ENCODE results near the gene TXNDC8. TPM values are rescaled to one million over a fixed set of nuclear protein-coding genes. Genes with fewer than 3 reads are reported as not detected.

The TXNDC8 gene
- total RNA-seq, 4 donors from 2014 or later: not detected

DNA sequence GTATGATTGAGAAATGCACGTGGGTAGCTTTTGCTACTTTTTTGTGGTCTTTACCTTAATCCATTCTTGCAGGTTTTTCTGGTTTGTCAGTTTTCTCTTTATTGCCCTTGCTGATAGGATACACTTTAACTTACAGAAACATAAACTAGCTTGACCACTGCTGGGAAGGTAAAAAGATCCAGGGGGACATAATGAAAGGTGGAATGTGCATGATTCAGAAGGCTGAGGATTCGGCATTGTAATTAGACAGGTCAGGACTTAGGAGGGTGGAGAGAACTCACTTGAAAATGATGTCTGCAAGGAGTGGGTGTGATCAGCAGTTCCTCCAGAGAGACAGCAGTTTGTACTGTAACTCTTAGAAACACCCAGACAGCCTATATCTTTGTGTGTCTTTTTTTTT is 19.8 kb upstream of the TXNDC8 start:
- DNase-seq: no peak
- H3K4me1 ChIP-seq: no peaks in the 10 kb centered on the region
- no peaks in the 10 kb centered on the region for H3K36me3 ChIP-seq
- H3K4me3 ChIP-seq: no peak overlapping the region
- no peak overlapping the region for H3K27ac ChIP-seq
- H3K9me3 ChIP-seq: no peaks in the 10 kb centered on the region
- TF ChIP-seq, protein P1, sequence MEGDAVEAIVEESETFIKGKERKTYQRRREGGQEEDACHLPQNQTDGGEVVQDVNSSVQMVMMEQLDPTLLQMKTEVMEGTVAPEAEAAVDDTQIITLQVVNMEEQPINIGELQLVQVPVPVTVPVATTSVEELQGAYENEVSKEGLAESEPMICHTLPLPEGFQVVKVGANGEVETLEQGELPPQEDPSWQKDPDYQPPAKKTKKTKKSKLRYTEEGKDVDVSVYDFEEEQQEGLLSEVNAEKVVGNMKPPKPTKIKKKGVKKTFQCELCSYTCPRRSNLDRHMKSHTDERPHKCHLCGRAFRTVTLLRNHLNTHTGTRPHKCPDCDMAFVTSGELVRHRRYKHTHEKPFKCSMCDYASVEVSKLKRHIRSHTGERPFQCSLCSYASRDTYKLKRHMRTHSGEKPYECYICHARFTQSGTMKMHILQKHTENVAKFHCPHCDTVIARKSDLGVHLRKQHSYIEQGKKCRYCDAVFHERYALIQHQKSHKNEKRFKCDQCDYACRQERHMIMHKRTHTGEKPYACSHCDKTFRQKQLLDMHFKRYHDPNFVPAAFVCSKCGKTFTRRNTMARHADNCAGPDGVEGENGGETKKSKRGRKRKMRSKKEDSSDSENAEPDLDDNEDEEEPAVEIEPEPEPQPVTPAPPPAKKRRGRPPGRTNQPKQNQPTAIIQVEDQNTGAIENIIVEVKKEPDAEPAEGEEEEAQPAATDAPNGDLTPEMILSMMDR (IDR thresholded peaks at IDR 0.05): no peak
- no peak for TF ChIP-seq POLR2A (IDR thresholded peaks at IDR 0.05)
- no peaks in the 10 kb centered on the region for H3K27me3 ChIP-seq

DNA sequence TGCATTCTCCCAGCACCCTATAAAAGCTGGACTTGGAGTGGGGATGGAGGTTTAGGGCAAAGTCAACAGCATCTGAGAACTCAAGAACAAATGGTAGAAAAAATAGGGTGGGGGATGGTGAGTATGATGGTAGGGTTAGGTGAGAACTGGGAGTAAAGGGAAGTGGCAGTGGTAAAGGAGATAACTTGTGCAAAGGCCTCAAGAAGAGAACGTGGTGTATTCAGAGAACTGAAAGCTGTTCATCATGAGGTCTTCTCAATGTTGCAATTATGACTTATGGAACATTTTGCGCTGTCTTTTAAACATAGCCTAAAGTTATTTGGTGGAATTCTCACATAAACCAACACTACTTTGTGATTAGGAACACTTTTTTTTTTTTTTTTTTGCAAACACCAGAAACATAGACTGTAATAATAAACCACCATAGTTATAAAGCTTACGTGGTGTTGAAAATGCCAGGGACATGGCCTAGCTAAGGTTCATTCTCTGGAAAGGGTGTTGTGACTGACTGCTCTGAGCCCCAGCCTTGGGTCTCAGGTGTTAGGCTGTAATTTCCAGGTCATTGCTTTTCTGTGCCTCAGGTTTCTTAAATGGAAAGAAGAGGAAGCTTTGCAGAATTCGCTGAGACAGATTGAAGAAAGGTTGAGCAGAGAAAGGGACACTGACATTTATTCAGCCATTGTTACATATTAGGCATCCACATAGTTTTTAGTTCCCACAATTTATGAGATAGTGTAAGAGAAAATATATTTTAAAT is 19.2 kb upstream of the TXNDC8 start:
- no peaks in the 10 kb centered on the region for H3K36me3 ChIP-seq
- no peak overlapping the region for H3K4me3 ChIP-seq
- TF ChIP-seq, protein P1 (IDR thresholded peaks at IDR 0.05): no peak
- no peak for TF ChIP-seq POLR2A (IDR thresholded peaks at IDR 0.05)
- H3K9me3 ChIP-seq: no peaks in the 10 kb centered on the region
- H3K27me3 ChIP-seq: no peaks in the 10 kb centered on the region
- no peak for DNase-seq
- H3K4me1 ChIP-seq: no peaks in the 10 kb centered on the region
- no peak overlapping the region for H3K27ac ChIP-seq

DNA sequence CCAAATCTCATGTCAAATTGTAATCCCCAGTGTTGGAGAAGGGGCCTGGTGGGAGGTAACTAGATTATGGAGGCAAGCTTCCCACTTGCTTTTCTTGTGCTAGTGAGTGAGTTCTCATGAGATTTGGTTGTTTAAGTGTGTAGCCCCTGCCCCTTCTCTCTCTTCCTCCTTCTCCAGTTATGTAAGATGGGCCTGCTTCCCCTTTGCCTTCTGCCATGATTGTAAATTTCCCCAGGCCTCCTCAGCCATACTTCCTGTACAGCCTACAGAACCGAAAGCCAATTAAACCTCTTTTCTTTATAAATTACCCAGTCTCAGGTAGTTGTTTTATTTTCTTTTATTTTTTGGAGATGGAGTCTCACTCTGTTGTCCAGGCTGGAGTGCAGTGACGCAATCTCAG is 18.2 kb upstream of the TXNDC8 start:
- no peak overlapping the region for H3K27ac ChIP-seq
- DNase-seq: no peak
- H3K4me1 ChIP-seq: no peaks in the 10 kb centered on the region
- H3K9me3 ChIP-seq: no peaks in the 10 kb centered on the region
- H3K4me3 ChIP-seq: no peak overlapping the region
- H3K27me3 ChIP-seq: no peaks in the 10 kb centered on the region
- no peak for TF ChIP-seq POLR2A (IDR thresholded peaks at IDR 0.05)
- TF ChIP-seq, protein P1 (IDR thresholded peaks at IDR 0.05): no peak
- no peaks in the 10 kb centered on the region for H3K36me3 ChIP-seq

DNA sequence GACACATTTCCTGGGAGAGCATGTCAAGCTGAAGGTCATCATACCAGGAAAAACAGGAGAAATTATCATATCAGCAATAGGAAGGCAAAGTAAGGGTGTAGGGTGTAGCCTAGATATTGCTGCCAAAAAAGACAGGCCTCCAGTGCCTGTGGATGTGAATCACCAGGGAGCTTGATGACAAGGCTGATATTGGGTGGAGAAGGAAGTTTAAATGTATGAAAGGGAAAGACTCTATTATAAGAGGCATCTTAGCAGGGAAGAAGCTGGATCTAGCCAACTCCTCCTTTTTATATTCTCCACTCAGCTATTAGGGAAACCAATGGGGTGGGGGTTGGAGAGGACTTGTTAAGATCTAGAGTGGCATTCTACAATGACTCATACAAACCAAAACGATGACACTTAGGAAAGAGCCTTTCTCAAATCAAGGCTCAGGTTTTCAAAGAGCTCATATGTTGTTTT is 13.4 kb upstream of the TXNDC8 start:
- Histone ChIP-seq H3K36me3 (no peaks in the 10 kb centered on the region), H3K4me3 (no peak overlapping the region), H3K27me3 (no peaks in the 10 kb centered on the region), H3K4me1 (no peaks in the 10 kb centered on the region), H3K9me3 (no peaks in the 10 kb centered on the region), H3K27ac (no peak overlapping the region)
- no peak for DNase-seq
- TF ChIP-seq, protein P1 (IDR thresholded peaks at IDR 0.05): no peak
- TF ChIP-seq POLR2A (IDR thresholded peaks at IDR 0.05): no peak

DNA sequence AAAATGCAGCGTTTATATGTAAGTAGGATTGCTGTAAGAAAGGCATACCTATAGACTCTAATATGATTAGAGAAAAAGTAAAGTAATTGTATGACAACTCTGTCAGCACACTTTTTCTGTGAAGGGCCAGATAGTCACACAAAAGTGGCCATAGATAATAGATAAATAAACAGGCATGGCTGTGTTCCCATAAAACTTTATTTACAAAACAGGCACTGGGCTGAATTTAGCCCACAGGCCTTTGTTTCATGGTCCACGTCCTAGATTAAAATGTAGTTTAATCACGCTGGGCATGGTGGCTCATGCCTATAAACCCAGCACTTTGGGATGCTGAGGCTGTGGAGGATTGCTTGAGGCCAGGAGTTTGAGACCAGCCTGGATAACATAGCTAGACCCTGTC is 8.7 kb upstream of the TXNDC8 start:
- H3K4me3 ChIP-seq: no peak overlapping the region
- TF ChIP-seq, protein P1 (IDR thresholded peaks at IDR 0.05): no peak
- TF ChIP-seq POLR2A (IDR thresholded peaks at IDR 0.05): no peak
- no peak for DNase-seq
- no peak overlapping the region for H3K27ac ChIP-seq
- H3K27me3 ChIP-seq: no peaks in the 10 kb centered on the region
- H3K4me1 ChIP-seq: no peaks in the 10 kb centered on the region
- H3K9me3 ChIP-seq: no peaks in the 10 kb centered on the region
- no peaks in the 10 kb centered on the region for H3K36me3 ChIP-seq
